ENCODE measurements around the gene SYT15.
"Not testable (repeated sequence)": the region's sequence is repeated elsewhere in the genome, so short reads cannot be mapped to it uniquely, and the experiment has no call there.

The SYT15 gene

DNA sequence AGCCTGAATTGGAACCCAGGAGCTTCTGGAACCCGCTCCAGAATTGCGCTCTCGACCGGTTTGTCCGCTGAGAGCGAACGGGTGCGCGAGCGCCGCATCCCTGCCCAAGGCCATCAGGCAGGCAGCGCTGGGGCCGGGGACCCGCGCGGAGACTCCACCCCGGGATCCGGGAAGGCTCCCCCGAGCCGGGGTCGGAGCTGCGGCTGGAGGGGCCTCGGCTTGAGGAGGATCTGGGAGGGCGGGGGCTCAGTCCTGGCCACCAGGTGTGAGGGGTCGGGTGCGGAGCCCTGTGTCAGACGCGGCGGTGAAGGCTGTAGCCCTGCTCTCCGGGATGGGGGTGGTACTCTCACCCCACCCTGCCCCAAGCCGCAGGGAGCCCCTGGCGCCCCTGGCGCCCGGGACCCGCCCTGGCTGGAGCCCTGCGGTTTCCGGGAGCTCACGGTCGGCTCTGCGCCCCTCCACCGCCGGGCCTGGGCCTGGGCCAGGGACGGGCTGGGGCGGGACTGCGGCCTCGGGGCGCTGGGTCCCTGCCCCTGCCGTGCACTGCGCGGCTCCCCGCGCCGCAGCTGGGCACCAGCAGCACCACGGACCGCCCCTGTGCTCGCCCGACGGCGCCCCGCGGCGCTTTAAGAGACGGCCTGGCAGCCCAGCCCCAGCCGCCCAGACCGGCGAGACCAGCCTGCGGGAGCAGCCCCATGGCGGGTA, at the start of gene SYT15:
SYT15 (plus strand) TSS at position 655 of the 705 bp plus-strand sequence; CDS start at position 696, 41 bp downstream.
- not testable (repeated sequence) for DNase-seq (ENCODE audit: extremely low read depth in 1 of 2, low read depth in 1 of 2)

DNA sequence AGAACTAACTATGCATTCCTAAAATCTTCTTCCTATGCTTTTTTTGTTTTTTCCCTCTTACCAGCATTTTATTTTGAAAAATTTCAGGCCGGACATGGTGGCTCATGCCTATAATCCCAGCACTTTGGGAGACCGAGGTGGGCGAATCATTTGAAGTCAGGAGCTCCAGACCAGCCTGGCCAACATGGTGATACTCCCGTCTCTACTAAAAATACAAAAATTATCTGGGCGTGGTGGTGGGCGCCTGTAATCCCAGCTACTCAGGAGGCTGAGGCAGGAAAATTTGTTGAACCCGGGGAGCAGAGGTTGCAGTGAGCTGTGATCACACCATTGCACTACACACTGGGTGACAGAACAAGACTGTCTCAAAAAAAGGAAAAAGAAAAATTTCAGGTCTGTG, 49.2 kb upstream of the SYT15 start:
- not testable (repeated sequence) for DNase-seq (ENCODE audit: extremely low read depth in 1 of 2, low read depth in 1 of 2)

DNA sequence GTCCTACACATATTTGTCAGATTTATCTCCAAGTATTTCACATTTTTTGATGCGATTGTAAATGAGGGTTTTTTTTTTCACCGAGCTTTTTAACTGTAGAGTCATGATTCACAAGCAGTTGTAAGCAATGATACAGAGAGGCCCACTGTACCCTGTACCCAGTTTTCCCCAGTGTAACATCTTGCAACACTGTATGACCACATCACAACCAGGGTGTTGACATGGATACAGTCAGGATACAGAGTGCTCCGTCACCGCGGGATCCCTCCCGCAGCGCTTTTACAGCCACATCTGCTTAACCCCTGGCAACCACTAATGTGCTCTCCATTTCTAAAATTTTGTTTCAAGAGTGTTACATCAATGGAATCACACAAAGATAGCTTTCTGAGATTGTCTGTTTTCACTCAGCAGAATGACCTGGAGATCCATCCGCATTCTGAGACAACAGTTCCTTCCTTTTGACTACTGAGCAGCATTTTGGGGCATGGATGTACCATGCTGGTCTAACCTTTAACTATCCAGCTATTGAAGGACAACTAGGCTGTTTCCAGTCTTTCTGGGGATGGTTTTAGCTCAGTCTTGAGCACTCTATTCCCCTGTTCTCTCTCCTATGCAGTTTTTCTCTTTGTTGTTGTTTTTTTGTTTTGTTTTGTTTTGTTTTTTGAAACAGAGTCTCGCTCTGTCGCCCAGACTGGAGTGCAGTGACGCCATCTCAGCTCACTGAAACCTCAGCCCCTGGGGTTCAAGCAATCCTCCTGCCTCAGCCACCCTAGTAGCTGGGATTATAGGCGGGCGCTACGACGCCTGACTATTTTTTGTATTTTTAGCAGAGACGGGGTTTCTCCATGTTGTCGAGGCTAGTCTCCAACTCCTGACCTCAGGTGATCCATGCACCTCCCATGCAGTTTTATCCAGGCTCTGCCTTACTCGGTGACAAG, 48.4 kb upstream of the SYT15 start:
- no peak for DNase-seq (ENCODE audit: extremely low read depth in 1 of 2, low read depth in 1 of 2)

DNA sequence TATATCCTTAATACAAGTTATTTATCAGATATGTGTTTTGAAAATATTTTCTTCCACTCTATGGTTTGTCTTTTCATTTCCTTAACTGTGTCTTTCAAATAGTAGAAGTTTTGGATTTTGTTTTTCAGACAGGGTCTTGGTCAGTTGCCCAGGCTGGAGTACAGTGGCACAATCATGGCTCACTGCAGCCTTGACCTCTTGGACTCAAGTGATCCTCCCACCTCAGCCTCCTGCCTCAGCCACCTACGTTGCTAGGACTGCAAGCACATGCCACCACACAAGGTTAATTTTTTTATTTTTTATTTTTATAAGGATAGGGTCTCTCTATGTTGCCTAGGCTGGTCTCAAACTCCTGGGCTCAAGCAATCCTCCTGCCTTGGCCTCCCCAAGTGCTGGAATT, 46.7 kb upstream of the SYT15 start:
- DNase-seq (ENCODE audit: extremely low read depth in 1 of 2, low read depth in 1 of 2): not testable (repeated sequence)

DNA sequence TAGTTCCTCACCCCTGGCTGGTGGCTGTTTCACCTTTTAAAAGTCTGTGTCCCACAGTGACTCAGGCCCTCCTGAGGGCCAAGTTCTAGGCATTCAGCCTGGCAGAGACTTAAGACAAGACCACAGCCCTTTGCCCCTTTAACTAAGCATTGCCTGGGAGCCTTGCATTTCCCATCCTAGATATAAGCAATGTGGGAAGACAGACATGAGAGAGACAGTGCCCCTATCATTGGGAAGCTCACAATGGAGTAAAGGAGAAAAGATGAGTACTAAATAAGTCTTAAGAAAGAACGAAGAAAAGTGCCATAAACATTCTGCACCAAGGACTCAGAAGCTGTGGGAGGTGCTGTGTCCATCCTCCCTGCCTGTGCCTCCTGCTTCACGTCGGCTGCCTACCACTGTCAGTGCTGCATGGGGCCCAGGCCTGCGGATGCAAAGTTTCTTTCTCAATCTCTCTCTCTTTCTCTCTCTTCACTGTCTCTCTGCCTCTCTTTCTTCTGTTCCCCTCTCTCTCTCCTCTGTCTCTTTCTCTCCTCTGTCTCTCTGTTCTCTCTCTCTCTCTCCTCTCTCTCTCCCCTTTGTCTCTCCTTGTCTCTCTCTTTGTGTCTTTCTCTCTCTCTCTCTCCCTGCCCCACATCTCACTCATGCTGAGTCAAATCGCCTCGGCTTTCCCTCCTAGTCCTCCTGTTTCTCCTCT, 44.0 kb upstream of the SYT15 start:
- no peak for DNase-seq (ENCODE audit: extremely low read depth in 1 of 2, low read depth in 1 of 2)

DNA sequence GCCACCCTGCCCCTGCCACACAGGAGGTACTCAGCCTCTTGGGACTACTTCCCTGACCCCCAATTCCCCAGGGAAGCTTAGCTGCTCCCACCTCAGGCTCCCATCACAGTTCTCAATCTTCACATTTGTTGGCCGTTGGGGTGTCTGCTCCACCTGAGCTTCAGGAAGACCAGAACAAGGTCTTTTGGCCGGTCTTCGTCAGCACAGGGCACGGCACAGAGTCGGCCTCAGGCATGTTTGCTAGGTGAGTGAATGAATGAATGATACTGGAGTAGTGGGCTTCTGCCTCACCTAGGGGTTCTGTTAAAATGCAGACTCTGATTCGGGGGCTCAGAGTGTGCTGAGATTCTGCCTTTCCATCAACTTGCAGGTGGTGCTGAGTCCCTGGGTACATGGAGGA, 42.8 kb upstream of the SYT15 start:
- DNase-seq (ENCODE audit: extremely low read depth in 1 of 2, low read depth in 1 of 2): no peak

DNA sequence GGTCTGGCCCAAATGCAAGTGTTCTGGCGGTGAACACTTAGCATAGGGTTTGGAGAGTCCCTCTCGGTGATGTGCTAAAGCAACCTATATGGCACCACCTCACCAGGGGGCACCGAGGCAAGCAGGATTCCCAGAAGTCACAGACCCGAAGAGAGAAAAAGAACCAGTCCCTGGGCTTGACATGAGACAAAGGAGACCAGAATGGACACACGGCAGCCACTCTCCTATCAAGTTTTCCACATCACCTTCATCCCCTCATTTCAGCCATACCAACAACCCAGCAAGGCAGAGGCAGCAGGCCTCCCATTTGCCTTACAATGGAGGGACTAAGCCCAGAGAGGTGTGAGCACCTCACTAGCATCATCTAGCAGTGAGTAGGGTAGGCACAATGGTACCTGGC, 42.1 kb upstream of the SYT15 start:
- no peak for DNase-seq (ENCODE audit: extremely low read depth in 1 of 2, low read depth in 1 of 2)

DNA sequence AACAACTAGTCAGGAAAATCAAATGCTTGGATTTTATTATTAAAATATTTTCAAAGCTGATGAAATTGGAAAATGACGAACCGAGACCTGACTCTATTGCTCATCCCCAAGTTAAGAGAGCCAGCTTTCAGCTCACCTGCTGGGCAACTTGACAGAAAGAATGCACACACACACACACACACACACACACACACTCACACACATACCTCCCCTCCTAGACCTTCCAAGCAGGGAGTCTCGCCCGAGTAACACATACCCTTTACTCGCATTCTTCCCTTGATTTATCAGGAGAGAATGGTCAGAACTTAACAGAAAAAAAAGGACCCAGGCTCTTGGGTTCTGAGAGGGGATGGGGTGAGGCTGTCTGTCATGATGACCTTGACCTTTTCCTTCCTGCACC, 41.6 kb upstream of the SYT15 start:
- DNase-seq (ENCODE audit: extremely low read depth in 1 of 2, low read depth in 1 of 2): no peak

DNA sequence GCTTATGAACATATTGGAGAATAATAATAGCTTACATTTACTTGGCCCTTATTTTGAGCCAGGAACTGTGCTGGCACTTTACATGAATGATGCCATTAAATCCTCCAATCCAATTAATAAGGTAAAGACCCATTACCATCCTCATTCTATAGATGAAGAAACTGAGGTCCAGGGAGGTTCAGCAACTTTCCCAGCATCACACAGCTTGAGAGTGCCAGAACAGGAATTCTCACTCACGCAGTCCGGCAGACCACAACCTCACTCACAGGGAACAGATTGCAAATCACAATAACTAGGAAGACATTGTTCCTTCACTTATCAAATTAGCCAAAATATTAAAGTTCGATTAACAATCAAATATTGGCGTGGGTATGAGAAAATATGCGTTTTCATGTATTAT, 40.8 kb upstream of the SYT15 start:
- no peak for DNase-seq (ENCODE audit: extremely low read depth in 1 of 2, low read depth in 1 of 2)

DNA sequence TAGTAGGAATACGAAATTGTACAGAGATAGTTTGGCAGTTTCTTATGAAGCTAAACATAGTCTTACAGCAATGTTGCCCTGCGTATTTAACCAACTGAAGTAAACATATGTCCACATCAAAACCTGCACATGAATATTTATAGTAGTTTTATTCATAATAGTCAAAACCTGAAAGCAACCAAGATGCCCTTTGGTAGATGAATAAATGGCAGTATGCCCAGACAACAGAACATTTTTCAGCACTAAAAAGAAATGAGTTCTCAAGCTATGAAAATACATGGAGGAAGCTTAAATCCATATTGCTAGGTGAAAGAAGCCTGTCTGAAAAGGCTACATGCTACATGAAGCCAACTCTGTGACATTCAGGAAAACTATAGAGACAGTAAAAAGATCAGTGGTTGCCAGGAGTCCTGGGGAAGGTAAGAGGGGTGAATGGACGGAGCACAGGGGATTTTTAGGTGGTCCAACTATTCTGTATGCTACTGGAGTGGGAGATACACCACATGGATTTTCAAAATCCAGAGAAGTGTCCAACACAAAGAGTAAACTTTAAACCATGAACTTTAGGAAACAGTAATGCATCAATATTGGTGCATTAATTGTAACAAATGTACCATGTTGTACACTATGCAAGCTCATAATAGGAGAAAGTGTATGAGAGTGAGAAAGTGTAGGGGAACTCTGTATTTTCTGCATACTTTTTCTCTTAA, 40.1 kb upstream of the SYT15 start:
- no peak for DNase-seq (ENCODE audit: extremely low read depth in 1 of 2, low read depth in 1 of 2)

DNA sequence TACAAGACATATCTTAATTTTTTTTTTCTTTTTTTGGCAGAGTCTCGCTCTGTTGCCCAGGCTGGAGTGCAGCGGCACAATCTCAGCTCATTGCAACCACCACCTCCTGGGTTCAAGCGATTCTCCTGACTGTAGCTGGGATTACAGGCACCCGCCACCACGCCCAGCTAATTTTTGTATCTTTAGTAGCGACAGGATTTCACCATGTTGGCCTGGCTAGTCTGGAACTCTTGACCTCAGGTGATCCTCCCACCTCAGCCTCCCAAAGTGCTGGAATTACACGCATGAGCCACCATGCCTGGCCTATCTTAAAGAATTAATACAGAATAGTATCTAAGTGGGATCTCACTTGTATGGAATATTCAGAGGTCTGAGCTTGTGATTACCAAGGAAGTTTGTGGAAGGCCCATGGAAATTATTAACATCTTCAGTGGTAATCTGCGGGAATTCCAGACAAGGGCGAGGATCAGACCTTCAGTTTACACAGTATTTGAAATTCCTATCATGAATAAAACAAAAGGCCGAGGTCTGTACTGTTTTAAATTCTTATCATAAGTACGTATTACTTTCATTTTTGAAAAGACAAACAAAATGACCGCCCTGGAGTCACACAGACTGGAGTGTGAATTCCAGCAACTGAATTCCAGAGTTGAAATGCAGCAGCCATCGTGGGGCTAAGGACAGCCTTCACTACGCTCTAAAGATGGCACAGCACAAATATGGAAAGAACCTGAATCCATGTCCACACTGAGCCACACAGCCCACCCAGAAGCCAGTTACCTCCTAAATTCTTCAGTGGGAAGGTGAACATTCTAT, 39.1 kb upstream of the SYT15 start:
- DNase-seq (ENCODE audit: extremely low read depth in 1 of 2, low read depth in 1 of 2): no peak

DNA sequence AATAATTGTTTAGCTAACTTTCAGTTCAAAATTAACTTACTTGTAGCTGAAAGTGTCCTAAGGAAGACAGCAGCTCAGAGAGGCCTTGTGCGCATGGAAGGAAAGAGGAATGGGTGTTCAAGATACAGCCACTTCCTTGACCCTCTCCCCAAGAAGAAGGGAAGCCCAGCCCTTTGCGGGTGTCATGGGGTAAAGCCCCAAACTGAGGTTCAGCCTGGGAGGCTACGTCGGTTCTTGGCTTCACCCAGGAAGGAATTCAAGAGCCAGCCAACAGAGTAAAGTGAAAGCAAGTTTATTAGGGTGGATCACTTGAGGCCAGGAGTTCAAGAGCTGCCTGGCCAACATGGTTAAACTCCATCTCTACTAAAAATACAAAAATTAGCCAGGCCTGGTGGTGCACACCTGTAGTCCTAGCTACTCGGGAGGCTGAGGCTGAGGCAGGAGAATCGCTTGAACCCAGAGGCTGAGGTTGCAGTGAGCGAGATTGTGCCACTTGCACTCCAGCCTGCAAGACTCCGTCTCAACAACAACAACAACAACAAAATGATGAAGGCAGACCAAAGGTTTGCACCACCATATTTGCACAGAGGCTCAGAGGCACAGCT, 38.4 kb upstream of the SYT15 start:
- DNase-seq (ENCODE audit: extremely low read depth in 1 of 2, low read depth in 1 of 2): no peak

DNA sequence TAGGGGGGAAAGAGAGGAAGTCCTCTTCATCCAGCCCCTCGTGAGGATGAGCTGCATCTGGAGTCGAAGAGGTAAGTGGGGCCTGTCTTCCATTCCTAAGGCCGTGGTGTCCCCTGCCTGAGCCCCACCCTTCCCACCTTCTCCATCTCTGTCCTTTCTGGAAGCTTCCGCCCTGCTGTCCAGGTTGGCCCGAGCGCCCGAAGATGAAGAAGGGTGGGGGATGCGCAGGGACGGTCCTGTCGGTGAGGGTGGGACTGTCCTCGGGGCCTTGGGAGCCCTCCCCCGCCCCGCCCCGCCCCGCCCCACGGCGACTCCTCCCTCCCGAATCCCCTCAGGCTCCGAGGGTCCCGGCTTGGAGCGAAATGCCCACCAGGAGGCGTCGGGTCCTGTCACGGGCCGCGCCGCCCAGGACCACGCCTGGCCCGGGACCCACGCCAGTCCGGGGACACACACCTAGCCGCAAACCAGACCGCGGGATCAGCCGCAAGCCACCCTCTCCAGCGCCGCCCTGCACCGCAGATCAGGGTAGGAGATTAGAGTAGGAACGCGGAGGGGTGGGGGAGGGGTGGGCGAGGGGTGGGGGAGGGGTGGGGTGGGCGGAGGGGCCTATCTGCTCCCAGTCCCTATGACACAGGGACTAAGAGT, 37.8 kb upstream of the SYT15 start:
- DNase-seq (ENCODE audit: extremely low read depth in 1 of 2, low read depth in 1 of 2): no peak

DNA sequence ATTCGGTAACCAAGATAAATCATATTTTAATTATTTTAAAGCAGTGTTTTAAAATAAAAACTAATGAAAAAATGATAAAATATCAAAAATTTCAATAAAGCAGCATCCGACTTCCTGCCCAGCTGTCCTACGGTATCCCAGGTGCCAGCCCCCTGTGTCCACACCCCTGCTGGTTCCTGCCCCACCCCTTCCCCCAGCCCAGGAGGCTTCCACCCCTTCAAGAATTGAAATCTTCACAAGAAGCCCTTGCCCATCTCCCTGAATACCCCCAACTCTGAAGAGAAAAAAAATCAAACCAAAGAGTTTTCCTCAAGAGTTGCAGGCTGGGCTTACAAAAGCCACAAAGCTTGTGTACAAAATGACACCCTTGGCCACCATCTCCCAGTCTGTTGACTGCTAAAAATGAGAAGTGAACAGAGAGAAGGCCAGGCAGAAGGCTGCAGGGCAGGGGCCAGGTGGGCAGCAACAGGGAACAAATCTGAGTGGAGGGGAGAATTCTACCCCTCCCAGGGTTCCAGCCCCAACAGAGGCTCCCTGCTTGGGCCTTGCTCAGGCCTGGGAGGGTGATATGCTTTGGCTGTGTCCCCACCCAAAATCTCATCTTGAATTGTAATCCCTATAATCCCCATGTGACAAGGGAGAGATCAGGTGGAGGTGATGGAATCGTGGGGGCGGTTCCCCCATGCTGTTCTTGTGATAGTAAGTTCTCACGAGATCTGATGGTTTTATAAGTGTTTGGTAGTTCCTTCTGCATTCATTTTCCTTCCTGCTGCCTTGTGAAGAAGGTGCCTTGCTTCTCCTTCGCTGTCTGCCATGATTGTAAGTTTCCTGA, 37.0 kb upstream of the SYT15 start:
- DNase-seq (ENCODE audit: extremely low read depth in 1 of 2, low read depth in 1 of 2): no peak

DNA sequence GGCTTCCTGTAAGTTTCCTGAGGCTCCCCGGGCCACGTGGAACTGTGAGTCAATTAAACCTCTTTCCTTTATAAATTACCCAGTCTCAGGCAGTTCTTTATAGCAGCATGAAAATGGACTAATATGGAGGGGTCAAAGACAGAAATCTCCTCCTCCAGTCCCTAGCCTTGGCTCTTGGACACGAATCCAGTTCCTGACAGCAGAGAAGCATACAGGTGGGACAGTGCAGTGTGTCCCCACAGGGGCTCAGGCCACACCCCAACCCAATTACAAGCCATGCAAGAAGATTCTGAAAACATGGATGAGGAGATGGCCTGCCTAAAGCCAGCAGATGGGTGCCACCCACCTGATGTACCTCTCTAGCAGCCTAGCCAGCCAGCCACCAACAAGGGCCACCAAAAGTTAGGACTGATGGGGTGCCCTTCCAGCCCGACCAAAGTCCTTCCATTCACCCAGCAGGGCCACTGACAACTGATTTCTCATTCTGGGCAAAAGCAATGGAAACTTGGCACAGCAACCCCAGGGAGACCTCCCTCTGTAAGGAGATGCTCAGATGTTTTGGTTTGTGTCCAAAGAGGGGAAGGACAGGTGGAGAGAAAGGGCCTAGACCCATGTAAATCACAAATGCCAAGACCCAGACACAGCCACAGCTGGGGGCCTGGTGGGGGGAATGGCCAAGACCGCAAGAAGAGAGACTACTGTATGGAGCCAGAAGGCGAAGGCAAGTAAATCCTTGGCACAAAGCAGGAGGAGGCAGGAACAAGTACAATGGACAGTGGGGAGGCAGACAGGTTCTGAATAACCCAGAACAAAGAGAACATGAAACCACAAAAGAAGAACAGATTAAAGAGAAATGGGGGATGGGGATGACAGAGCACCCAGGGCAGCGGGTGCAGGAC, 36.1 kb upstream of the SYT15 start:
- DNase-seq (ENCODE audit: extremely low read depth in 1 of 2, low read depth in 1 of 2): no peak

DNA sequence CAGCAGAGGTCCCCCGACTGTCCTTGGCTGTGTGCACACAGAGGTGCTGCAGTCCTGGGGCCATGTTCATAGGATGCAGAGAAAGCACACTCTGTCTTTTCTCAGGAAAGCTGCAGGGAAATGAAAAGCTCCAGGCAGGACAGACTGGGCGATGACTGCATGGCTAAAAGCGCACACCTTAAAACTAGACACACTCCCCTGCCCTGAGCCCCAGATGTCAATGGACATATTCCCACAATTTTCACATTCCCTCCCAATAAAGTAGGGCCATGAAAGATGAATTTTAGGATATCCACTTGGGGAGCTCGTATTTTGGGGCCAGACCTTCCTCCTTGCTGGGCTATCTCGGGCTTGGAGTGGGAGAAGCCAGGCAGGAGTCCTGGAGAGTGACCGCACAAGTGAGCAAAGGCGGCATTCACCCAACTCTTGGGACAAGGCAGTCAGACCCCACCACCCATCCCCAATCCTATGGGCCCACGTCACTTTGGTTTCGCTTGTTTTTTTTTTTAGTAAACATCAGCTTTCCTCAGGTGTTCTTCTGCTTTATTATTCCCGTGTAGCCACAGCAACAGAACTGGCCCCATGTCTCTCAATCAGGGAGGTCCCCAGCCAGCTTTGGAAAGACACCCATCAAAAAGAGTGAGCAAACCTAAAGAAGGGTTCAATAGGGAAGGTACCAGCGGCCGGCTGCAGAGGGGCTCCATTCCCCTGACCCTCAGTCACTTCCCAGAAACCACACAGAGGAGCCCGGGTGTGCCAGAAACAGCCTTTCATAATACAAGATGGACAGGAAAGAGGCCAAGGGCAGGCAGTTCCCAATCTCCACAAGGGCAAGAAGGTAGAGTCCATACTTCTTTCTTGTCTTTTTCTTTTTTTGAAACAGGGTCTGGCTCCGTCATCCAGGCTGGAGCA, 35.2 kb upstream of the SYT15 start:
- no peak for DNase-seq (ENCODE audit: extremely low read depth in 1 of 2, low read depth in 1 of 2)
